ENCODE results near the gene ADCY3.

The ADCY3 gene

GRCh38 chr2:24842081-24843050 is 77.7 kb downstream of the ADCY3 start:
- no peak for TF ChIP-seq CTCF (IDR thresholded peaks at IDR 0.05; ENCODE audit: low read depth, low read length)
- no peak for DNase-seq (ENCODE audit: extremely low read depth, low read depth)

GRCh38 chr2:24840962-24841945 is 78.8 kb downstream of the ADCY3 start:
- no peak for DNase-seq (ENCODE audit: extremely low read depth, low read depth)
- TF ChIP-seq CTCF (IDR thresholded peaks at IDR 0.05; ENCODE audit: low read depth, low read length): no peak

- TF ChIP-seq CTCF (IDR thresholded peaks at IDR 0.05; ENCODE audit: low read depth, low read length): no peak
- DNase-seq (ENCODE audit: extremely low read depth, low read depth): no peak
Measured at GRCh38 chr2:24840164-24840869, 79.7 kb downstream of the ADCY3 start.

- DNase-seq (ENCODE audit: extremely low read depth, low read depth): no peak
- no peak for TF ChIP-seq CTCF (IDR thresholded peaks at IDR 0.05; ENCODE audit: low read depth, low read length)
Measured at GRCh38 chr2:24839729-24840128, 80.3 kb downstream of the ADCY3 start.

GRCh38 chr2:24838541-24838940 is 81.5 kb downstream of the ADCY3 start:
- DNase-seq (ENCODE audit: extremely low read depth, low read depth): no peak
- no peak for TF ChIP-seq CTCF (IDR thresholded peaks at IDR 0.05; ENCODE audit: low read depth, low read length)

GRCh38 chr2:24837996-24838513 is 82.0 kb downstream of the ADCY3 start:
- TF ChIP-seq CTCF (IDR thresholded peaks at IDR 0.05; ENCODE audit: low read depth, low read length): no peak
- DNase-seq (ENCODE audit: extremely low read depth, low read depth): no peak

Data from AG09319 (cell line).